Measurements from ENCODE around the gene TMCO4.

TMCO4 gene

DNA sequence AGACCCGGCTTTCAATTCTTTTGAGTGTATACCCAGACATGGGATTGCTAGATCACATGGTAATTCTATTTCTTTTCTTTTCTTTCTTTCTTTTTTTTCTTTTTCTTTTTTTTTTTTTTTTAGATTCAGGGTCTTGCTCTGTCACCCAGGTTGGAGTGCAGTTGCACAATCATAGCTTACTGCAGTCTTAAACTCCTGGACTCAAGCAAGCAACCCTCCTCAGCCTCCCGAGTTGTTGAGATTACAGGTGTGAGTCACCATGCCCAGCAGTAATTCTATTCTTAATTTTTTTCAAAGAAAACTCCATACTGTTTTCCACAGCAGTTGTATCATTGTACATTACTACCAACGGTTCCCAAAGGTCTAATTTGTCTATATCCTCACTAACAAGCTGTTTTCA, 28.8 kb upstream of the TMCO4 start:
- Histone ChIP-seq H3K27me3 (ENCODE audit: insufficient read depth, low read length, poor library complexity, severe bottlenecking) (no peaks in the 10 kb centered on the region), H3K36me3 (ENCODE audit: insufficient read depth, low read length) (no peaks in the 10 kb centered on the region), H3K4me2 (ENCODE audit: low read depth, low read length, poor library complexity, severe bottlenecking) (no peak overlapping the region), H3K9me3 (ENCODE audit: insufficient read depth, low read depth, low read length) (peaks cover 9% of the 10 kb centered on the region; the same call in 1 of the 2 replicates), H3K79me2 (ENCODE audit: insufficient read depth, low read length) (no peaks in the 10 kb centered on the region), H3K4me3 (ENCODE audit: low read length, poor library complexity, severe bottlenecking) (no peak overlapping the region), H3K9me2 (replicated peaks; ENCODE audit: low read depth, low read length) (no peaks in the 10 kb centered on the region), H3K4me1 (ENCODE audit: insufficient read depth, low read length, poor library complexity, severe bottlenecking) (no peaks in the 10 kb centered on the region), H3K9ac (ENCODE audit: low read depth, low read length, poor library complexity, severe bottlenecking) (no peak overlapping the region), H2AFZ (ENCODE audit: low read length) (no peak overlapping the region), H3F3A (ENCODE audit: low read depth) (no peaks in the 10 kb centered on the region), H4K20me1 (ENCODE audit: insufficient read depth, low read length, poor library complexity, severe bottlenecking) (no peaks in the 10 kb centered on the region)
- TF ChIP-seq EZH2phosphoT487 (IDR thresholded peaks at IDR 0.05; ENCODE audit: borderline replicate concordance): no peak

DNA sequence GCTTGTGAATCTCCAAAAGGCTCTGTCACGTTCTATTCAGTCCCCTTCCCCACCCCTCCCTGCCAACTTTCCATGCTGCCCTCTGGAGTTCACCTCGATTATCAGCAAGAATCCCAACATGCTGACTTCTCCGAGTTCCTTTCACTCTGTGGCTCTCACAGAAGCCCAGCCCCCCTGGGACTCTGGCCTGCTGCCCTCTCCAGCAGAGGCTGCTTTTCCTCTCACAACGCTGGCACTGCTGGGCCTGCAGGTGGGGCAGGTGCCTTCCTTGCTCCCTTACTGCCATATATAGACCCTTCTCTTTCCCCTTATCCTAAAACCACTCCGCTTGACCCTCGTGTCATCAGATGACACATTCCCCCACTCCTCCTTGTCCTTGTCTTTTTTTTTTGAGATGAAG, 25.6 kb upstream of the TMCO4 start:
- Histone ChIP-seq H3K4me3 (ENCODE audit: low read length, poor library complexity, severe bottlenecking) (no peak overlapping the region), H3K36me3 (ENCODE audit: insufficient read depth, low read length) (no peaks in the 10 kb centered on the region), H3K9me3 (ENCODE audit: insufficient read depth, low read depth, low read length) (no peaks in the 10 kb centered on the region), H3F3A (ENCODE audit: low read depth) (no peaks in the 10 kb centered on the region), H2AFZ (ENCODE audit: low read length) (peak overlapping the region; percentile 60; the same call in 1 of the 2 replicates), H3K79me2 (ENCODE audit: insufficient read depth, low read length) (no peaks in the 10 kb centered on the region), H3K4me2 (ENCODE audit: low read depth, low read length, poor library complexity, severe bottlenecking) (no peak overlapping the region), H3K9me2 (replicated peaks; ENCODE audit: low read depth, low read length) (no peaks in the 10 kb centered on the region), H3K27me3 (ENCODE audit: insufficient read depth, low read length, poor library complexity, severe bottlenecking) (no peaks in the 10 kb centered on the region), H3K9ac (ENCODE audit: low read depth, low read length, poor library complexity, severe bottlenecking) (no peak overlapping the region), H3K4me1 (ENCODE audit: insufficient read depth, low read length, poor library complexity, severe bottlenecking) (no peaks in the 10 kb centered on the region), H4K20me1 (ENCODE audit: insufficient read depth, low read length, poor library complexity, severe bottlenecking) (no peaks in the 10 kb centered on the region)
- no peak for TF ChIP-seq EZH2phosphoT487 (IDR thresholded peaks at IDR 0.05; ENCODE audit: borderline replicate concordance)

DNA sequence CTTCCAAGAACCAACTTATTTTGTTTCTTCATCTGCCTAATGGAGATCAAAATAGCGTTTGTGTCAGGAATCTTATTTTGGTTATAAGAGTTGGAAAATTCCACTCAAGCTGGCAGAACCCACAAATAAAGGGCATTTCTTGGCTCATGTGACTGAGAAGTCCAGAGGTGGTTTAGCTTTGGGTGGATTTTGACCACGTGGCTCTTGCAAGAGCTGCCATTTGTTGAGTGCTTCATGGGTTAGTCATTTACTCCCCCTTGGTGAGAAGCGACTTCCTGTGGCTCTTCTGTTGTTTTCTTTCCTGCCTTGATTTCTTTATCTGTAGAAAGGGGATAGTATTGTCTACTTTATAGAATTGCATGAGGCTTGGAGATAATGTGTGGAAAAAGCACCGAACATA, 24.8 kb upstream of the TMCO4 start:
- H4K20me1 ChIP-seq (ENCODE audit: insufficient read depth, low read length, poor library complexity, severe bottlenecking): no peaks in the 10 kb centered on the region
- H3K9ac ChIP-seq (ENCODE audit: low read depth, low read length, poor library complexity, severe bottlenecking): no peak overlapping the region
- no peaks in the 10 kb centered on the region for H3K36me3 ChIP-seq (ENCODE audit: insufficient read depth, low read length)
- no peaks in the 10 kb centered on the region for H3K27me3 ChIP-seq (ENCODE audit: insufficient read depth, low read length, poor library complexity, severe bottlenecking)
- no peaks in the 10 kb centered on the region for H3K79me2 ChIP-seq (ENCODE audit: insufficient read depth, low read length)
- no peaks in the 10 kb centered on the region for H3K9me2 ChIP-seq (replicated peaks; ENCODE audit: low read depth, low read length)
- no peak overlapping the region for H3K4me3 ChIP-seq (ENCODE audit: low read length, poor library complexity, severe bottlenecking)
- TF ChIP-seq EZH2phosphoT487 (IDR thresholded peaks at IDR 0.05; ENCODE audit: borderline replicate concordance): no peak
- TF ChIP-seq, protein P1, sequence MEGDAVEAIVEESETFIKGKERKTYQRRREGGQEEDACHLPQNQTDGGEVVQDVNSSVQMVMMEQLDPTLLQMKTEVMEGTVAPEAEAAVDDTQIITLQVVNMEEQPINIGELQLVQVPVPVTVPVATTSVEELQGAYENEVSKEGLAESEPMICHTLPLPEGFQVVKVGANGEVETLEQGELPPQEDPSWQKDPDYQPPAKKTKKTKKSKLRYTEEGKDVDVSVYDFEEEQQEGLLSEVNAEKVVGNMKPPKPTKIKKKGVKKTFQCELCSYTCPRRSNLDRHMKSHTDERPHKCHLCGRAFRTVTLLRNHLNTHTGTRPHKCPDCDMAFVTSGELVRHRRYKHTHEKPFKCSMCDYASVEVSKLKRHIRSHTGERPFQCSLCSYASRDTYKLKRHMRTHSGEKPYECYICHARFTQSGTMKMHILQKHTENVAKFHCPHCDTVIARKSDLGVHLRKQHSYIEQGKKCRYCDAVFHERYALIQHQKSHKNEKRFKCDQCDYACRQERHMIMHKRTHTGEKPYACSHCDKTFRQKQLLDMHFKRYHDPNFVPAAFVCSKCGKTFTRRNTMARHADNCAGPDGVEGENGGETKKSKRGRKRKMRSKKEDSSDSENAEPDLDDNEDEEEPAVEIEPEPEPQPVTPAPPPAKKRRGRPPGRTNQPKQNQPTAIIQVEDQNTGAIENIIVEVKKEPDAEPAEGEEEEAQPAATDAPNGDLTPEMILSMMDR (conservative IDR thresholded peaks at IDR 0.05; ENCODE audit: low read length): no peak
- H3K4me1 ChIP-seq (ENCODE audit: insufficient read depth, low read length, poor library complexity, severe bottlenecking): no peaks in the 10 kb centered on the region
- H3K9me3 ChIP-seq (ENCODE audit: insufficient read depth, low read depth, low read length): no peaks in the 10 kb centered on the region
- no peaks in the 10 kb centered on the region for H3F3A ChIP-seq (ENCODE audit: low read depth)
- H2AFZ ChIP-seq (ENCODE audit: low read length): peak overlapping the region; percentile 60; the same call in 1 of the 2 replicates
- no peak overlapping the region for H3K4me2 ChIP-seq (ENCODE audit: low read depth, low read length, poor library complexity, severe bottlenecking)

DNA sequence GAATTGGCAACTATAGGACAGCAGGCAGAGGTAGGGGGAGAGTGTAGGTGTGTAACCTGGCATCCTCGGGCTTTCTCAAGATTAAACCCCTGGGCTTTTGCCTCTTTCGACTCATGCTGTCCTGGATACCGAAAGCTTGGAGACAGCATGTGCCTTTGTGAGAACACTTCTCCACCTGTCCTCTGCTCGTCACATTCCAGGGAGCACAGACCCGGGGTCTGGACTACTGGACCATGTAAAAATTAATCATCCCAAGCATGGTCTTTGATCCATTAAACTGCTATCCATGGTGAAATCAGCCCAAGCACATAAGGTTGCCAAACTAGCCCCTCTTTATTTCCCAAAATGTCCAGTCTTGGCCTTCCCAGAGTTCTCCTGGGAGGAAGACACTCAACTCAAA, 24.3 kb upstream of the TMCO4 start:
- no peaks in the 10 kb centered on the region for H3K27me3 ChIP-seq (ENCODE audit: insufficient read depth, low read length, poor library complexity, severe bottlenecking)

More for the DNA sequence above, 24.3 kb upstream of the TMCO4 start:
- Histone ChIP-seq H2AFZ (ENCODE audit: low read length) (no peak overlapping the region), H3K9me2 (replicated peaks; ENCODE audit: low read depth, low read length) (no peaks in the 10 kb centered on the region), H3K4me1 (ENCODE audit: insufficient read depth, low read length, poor library complexity, severe bottlenecking) (no peaks in the 10 kb centered on the region), H3K9me3 (ENCODE audit: insufficient read depth, low read depth, low read length) (no peaks in the 10 kb centered on the region), H4K20me1 (ENCODE audit: insufficient read depth, low read length, poor library complexity, severe bottlenecking) (no peaks in the 10 kb centered on the region), H3K36me3 (ENCODE audit: insufficient read depth, low read length) (no peaks in the 10 kb centered on the region), H3K79me2 (ENCODE audit: insufficient read depth, low read length) (no peaks in the 10 kb centered on the region), H3F3A (ENCODE audit: low read depth) (no peaks in the 10 kb centered on the region), H3K4me2 (ENCODE audit: low read depth, low read length, poor library complexity, severe bottlenecking) (no peak overlapping the region), H3K9ac (ENCODE audit: low read depth, low read length, poor library complexity, severe bottlenecking) (no peak overlapping the region), H3K4me3 (ENCODE audit: low read length, poor library complexity, severe bottlenecking) (no peak overlapping the region)
- TF ChIP-seq, protein P1 (conservative IDR thresholded peaks at IDR 0.05; ENCODE audit: low read length): no peak
